ENCODE results near the gene RSRC1.
"Not testable (repeated sequence)": the region's sequence is repeated elsewhere in the genome, so short reads cannot be mapped to it uniquely, and the experiment has no call there.

RSRC1 gene

GRCh38 chr3:158134363-158134762 is 24.5 kb downstream of the RSRC1 start:
- no peak for DNase-seq

GRCh38 chr3:158140396-158140795 is 30.5 kb downstream of the RSRC1 start:
- DNase-seq, result no peak

- no peak for DNase-seq
Observed at GRCh38 chr3:158148218-158148617, 38.3 kb downstream of the RSRC1 start.

DNA sequence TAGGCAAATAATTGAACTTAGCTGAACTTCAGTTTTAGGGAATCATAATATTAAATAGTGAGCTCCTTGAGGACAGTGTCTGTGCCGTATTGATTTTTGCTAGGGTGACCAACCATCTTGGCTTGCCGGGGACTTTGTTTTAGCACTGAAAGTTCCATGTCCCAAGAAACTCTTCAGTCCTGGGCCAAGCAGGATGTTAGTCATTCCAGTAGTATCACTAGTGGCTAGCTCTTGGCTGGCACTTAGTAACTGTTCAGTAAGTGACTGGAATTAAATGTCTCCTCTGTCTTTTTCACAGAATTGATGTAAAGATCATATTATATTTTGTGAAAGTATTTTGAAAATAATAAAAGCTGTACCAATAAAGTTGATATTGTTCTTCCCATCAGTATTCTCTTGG is 42.3 kb downstream of the RSRC1 start:
- DNase-seq, result no peak

GRCh38 chr3:158158969-158159368 is 49.1 kb downstream of the RSRC1 start:
- no peak for DNase-seq

DNA sequence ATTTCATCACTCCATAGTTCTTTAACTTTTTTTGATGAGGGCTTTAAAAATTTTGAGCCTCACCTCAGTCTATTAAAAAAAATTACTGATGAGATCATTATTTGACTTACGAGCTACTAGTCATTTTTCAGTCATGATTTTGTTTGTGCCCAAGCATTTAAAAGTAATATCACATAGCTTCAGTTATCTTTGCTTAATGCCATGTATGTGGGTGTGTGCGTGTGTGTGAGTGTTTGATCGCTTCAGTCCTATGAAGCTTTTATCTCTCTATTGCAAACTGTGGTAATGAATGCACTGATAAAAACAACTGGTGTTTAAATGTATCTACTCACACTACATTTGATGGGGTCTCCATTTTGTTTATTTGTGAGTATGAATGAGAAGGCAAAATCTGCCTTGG is 49.8 kb downstream of the RSRC1 start:
- no peak for DNase-seq

- DNase-seq, result no peak
Observed at GRCh38 chr3:158160958-158161357, 51.1 kb downstream of the RSRC1 start.

GRCh38 chr3:158165141-158165655 is 55.3 kb downstream of the RSRC1 start:
- no peak for DNase-seq

- no peak for DNase-seq
Observed at GRCh38 chr3:158165730-158166129, 55.8 kb downstream of the RSRC1 start.

DNA sequence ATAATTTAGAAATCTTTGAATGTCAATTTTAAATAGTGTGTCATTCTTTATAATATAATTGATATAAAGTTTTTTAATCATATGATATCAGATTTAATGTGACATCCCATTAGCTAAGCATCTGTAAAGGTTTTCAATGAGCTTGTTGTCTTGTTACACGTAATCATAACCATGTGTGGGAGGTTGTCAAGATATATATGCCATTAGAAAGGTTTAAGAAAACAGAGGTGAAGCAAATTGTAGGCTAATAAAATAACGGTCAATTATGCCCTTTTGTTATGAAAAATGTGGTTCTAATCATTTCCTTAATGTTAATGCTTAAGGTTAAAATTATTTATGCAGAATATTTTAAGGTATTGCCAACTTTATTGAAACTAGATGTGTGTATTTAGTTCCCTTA is 56.3 kb downstream of the RSRC1 start:
- DNase-seq, result no peak

- DNase-seq, result no peak
Observed at GRCh38 chr3:158167737-158168557, 58.1 kb downstream of the RSRC1 start.

GRCh38 chr3:158169091-158169491 is 59.2 kb downstream of the RSRC1 start:
- no peak for DNase-seq

GRCh38 chr3:158181096-158181495 is 71.2 kb downstream of the RSRC1 start:
- DNase-seq, result no peak

- DNase-seq, result no peak
Observed at GRCh38 chr3:158185711-158186110, 75.8 kb downstream of the RSRC1 start.

DNA sequence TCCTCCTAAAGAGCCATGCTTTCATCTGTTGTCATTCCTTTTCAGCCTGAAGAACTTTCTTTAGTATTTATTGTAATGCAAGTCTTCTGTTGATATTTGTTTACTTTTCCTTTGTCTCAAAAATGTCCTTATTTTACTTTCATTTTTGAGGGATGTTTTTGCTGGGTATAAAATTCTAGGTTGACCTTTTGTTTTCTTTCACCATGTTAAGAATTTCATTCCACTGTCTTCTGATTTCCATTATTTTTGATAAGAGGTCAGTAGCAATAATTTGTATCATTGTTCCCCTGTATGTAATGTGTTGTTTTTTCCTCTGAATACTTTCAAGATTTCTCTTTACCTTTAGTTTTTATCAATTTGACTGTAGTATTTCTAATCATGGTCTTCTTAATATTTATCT is 91.1 kb downstream of the RSRC1 start:
- no peak for DNase-seq

GRCh38 chr3:158205324-158205723 is 95.4 kb downstream of the RSRC1 start:
- no peak for DNase-seq

DNA sequence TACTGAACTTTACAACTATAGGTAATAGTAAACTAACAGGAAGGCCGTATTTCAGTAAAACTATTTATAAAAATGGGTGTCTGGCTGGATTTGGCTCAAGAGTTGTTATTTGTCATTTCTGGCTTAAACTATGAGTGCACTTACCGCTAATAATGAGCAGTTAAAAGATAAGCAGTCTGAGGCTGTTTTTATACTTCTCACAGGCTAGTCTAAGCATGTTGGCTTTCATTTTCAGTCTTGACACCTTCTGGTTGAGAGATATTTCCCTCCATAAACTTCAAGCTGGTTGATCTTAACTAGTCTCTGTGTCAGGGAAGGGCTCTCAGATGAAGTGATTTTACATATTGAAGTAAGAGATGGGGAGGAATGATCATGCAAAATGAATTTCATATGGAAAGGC is 96.1 kb downstream of the RSRC1 start:
- DNase-seq, result no peak

DNA sequence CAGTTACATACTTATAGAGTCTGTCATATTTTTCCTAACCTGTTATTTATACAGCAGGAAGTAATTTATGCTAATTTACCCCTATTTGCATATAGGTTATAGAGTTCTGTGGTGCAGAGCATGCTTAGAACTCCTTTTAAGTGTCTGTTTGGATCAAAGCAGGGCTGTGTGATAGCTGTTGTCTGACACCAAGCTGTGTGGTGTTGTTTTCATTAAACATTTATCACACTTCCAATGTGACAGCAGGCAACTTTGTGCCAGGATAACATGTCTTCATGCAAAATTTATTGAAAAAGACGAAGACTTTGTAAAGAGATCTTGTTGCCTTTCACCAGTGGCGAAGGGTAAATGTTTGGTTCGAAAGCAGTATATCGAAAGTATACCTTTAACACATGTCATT is 100.2 kb downstream of the RSRC1 start:
- no peak for DNase-seq

DNA sequence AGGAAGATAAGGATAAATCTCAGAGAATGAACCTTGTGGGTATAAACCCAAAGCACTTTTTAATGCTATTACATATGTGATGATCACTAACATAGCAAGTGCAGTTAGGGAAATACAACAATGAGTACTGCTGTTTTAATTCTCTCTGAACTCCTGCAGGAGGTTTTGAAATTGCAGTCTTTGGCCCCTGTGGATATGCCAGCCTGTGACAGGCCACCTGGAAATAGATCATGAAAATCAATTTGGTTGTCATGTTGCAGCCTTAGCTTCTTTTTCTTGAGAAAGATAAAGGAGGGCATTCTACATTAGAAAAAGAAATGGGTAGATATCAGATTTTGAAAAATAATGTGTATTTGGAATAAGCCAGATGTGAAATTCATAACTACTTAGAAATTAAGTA is 103.6 kb downstream of the RSRC1 start:
- no peak for DNase-seq

DNA sequence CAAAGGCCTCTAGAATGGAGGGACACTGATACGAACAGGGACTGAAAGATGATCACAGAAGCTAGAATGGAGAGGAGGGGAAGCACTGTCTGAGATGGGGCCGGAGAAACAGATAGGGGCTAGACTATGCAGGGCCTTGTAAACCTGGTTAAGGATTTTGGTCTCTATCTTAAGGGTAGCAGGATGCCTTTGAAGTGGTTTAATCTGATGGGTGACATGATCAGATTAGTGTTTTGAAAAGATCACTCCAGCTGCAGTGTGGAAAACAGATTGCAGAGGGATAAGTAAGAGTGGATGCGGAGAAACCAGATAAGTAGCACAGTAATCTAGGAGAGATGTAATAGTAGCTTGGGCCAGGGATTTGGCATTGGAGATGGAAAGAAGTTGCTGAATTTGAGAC is 108.1 kb downstream of the RSRC1 start:
- DNase-seq, result no peak

GRCh38 chr3:158220575-158220974 is 110.7 kb downstream of the RSRC1 start:
- DNase-seq, result no peak

GRCh38 chr3:158221426-158221825 is 111.5 kb downstream of the RSRC1 start:
- no peak for DNase-seq

- no peak for DNase-seq
Observed at GRCh38 chr3:158226429-158226828, 116.5 kb downstream of the RSRC1 start.

GRCh38 chr3:158228942-158229341 is 119.1 kb downstream of the RSRC1 start:
- not testable (repeated sequence) for DNase-seq

DNA sequence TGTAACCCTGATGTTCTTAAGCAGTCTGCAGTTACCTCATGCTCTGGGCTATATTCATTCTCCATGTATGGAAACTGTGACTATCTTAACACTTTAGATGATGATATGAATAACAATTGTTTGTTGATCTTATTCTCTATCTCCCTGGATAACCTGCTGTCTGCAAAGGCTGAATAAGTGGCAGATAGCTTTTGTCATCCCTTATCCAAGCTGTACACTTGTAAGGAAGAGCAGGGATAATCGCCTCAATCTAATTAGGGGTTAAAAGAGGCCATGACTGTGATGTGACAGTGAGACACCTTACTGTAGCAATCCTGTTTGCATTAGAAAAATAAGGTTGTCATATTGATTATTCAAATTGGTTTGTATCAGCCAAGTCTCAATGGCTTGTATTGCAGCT is 123.9 kb downstream of the RSRC1 start:
- no peak for DNase-seq

Measured in cerebellar nuclear complex (tissue), 1 donor.